HG02678 (cell line): ENCODE measurements around the gene ANKDD1B.
A peak's percentile ranks its signal among the peaks of the same experiment; 100 is the strongest.
"Not testable (repeated sequence)": the region's sequence is repeated elsewhere in the genome, so short reads cannot be mapped to it uniquely, and the experiment has no call there.

ENCODE experiments used
- ATAC-seq: cut with Tn5 transposase; IDR thresholded peaks from one replicate; pipeline ENCODE4 v1.9.1; 2021; ENCODE audit warnings: mild to moderate bottlenecking, moderate library complexity; ENCODE audit not compliant: unreplicated experiment

ANKDD1B gene

GRCh38 chr5:75611311-75612225 is at the start of gene ANKDD1B:
ANKDD1B (plus strand) TSS chr5:75611453; CDS start chr5:75611635, 182 bp downstream.
- no peak for ATAC-seq

DNA sequence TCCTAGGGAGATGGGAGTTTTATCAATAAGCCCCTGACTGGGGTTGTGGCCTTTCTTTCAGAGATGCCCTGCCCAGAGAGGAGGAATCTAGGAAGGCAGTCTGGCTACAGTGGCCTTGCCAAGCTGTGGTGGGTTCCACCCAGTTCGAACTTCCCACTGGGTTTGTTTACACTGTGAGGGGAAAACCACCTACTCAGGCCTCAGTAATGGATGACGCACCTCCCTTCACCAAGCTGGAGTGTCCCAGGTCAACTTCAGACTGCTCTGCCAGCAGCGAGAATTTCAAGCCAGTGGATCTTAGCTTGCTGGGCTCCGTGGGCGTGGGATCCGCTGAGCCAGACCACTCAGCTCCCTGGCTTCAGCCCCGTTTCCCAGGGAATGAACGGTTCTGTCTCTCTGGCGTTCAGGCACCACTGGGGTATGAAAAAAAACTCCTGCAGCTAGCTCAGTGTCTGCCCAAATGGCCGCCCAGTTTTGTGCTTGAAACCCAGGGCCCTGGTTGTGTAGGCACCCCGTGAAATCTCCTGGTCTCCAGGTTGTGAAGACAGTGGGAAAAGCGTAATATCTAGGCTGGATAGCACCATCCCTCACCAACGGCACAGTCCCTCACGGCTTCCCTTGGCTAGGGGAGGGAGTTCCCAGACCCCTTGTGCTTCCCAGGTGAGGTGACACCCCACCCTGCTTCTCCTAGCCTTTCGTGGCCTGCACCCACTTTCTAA is 45.1 kb upstream of the ANKDD1B start:
- not testable (repeated sequence) for ATAC-seq

GRCh38 chr5:75566710-75567309 is 44.4 kb upstream of the ANKDD1B start:
- peak; percentile 87 for ATAC-seq

GRCh38 chr5:75567710-75568109 is 43.5 kb upstream of the ANKDD1B start:
- peak; percentile 39 for ATAC-seq

DNA sequence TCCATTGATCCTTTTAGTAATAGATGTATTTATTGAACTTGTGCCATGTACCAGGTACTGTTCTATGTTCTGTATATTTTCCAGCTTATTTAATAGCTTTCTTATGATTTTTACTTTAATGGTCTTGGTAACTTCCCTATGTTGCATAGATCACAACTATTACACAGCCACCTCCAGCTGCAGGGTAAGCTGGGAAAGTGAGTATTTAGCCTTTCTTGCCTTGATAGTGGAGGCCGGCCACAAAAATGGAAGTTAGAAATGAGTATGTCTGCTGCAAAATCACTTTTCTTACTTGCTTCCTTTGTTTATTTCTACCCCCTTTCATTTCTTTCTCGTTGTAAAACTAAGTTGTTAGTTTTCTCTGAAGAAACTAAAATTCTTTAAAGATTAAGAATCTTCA is 43.1 kb upstream of the ANKDD1B start:
- ATAC-seq = peak; percentile 36

GRCh38 chr5:75571547-75571946 is 39.7 kb upstream of the ANKDD1B start:
- ATAC-seq = no peak

GRCh38 chr5:75574791-75575190 is 36.5 kb upstream of the ANKDD1B start:
- ATAC-seq = peak; percentile 26

- not testable (repeated sequence) for ATAC-seq
Observed at GRCh38 chr5:75578280-75578679, 33.0 kb upstream of the ANKDD1B start.

DNA sequence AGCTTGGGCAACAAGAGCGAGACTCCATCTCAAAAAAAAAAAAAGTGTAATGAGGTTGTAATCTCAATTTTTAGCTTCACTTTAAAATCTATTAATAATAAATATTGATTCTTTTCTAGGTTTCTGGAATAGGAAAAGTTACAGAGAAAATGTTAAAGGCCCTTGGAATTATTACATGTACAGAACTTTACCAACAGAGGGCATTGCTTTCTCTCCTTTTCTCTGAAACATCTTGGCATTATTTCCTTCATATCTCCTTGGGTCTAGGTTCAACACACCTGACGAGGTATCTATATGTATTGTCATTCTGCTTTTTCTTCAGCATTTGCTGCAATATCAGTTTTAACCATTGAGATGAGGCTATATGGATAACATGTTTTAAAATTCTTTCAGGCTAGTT is 26.6 kb upstream of the ANKDD1B start:
- ATAC-seq = no peak

DNA sequence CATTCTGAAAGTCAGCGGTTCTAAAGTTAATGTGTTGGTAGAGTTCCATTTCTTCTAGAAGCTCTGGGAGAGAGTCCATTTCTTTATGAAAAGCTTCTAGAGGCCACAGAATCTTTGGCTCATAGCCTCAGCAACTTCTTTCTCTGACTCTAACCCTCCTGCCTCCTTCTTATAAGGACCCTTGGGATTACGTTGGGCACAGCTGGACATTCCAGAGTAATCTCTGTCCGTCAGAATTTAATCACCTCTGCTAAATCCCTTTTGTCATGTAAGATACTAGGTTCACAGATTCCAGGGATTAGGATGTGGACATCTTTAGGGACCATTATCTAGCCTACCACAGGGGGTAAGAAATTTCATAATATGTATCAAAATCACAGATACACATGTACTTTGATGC is 22.6 kb upstream of the ANKDD1B start:
- no peak for ATAC-seq

DNA sequence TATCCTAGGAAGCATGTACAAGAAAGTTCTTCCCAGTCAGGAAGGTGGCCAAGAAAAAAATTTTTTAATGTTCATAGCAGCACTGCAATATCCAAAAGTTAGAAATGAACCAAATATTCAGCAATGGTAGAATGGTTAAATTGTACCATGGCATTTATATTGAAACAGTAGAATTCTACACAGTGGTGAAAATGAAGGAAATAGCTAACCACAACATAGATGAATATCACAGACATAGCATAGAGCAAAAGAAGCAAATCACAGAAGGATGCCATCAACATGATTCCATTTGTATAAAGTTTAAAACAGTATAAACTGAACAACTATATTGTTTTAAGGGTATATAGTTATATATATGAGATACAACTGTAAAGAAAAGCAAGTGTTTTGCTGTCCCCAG is 10.7 kb upstream of the ANKDD1B start:
- ATAC-seq = no peak

GRCh38 chr5:75601567-75601966 is 9.7 kb upstream of the ANKDD1B start:
- ATAC-seq = no peak

DNA sequence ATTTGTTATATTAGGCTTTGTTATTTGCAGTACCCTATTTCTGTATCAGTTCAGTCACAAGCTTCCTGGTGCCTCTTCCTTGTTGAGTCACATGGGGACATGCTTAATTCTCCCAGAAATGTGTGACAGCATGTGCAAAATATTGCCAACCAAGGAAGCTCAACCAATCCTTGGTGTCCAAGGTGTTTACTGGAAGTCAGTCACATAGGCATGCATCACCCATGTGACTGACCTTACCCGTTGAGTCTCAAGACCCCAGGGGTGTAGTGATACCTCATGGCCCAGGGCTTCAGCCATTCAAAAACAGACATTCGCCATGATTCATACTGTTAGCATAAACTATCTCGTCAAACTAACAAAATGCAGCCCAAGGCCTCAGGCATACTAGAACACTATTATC is 9.3 kb upstream of the ANKDD1B start:
- ATAC-seq = no peak

GRCh38 chr5:75603371-75603770 is 7.9 kb upstream of the ANKDD1B start:
- ATAC-seq = no peak

- no peak for ATAC-seq
Observed at GRCh38 chr5:75603821-75604220, 7.4 kb upstream of the ANKDD1B start.

GRCh38 chr5:75607341-75607740 is 3.9 kb upstream of the ANKDD1B start:
- not testable (repeated sequence) for ATAC-seq

GRCh38 chr5:75608870-75609269 is 2.4 kb upstream of the ANKDD1B start:
- ATAC-seq = no peak

GRCh38 chr5:75610201-75610600 is 1.1 kb upstream of the ANKDD1B start:
- no peak for ATAC-seq

- ATAC-seq = not testable (repeated sequence)
Observed at GRCh38 chr5:75610859-75611310, 368 bp upstream of the ANKDD1B start.

GRCh38 chr5:75612226-75612569 is 945 bp downstream of the ANKDD1B start:
- ATAC-seq = no peak

- ATAC-seq = no peak
Observed at GRCh38 chr5:75612901-75613300, 1.6 kb downstream of the ANKDD1B start.

DNA sequence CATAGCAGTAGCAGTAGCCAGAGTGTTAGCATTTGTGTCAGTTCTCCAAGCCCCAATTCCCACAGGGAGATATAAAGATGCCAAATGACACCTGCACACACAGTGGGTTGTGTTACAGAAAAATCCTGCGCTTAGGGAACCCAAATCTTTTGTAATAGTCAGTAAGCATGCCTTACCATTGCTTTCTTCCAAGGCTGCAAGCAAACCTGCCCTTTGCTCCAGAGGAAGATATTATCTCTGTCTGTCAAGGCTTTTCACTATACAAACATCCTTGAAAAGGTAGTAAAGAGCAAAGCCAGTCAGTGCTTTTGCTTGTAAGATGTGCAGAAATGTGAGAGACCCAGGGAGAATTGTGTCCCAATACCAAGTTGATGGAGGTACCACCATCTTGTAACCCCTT is 2.9 kb downstream of the ANKDD1B start:
- ATAC-seq = no peak
